Measurements from ENCODE around the gene NKPD1.

DNA sequence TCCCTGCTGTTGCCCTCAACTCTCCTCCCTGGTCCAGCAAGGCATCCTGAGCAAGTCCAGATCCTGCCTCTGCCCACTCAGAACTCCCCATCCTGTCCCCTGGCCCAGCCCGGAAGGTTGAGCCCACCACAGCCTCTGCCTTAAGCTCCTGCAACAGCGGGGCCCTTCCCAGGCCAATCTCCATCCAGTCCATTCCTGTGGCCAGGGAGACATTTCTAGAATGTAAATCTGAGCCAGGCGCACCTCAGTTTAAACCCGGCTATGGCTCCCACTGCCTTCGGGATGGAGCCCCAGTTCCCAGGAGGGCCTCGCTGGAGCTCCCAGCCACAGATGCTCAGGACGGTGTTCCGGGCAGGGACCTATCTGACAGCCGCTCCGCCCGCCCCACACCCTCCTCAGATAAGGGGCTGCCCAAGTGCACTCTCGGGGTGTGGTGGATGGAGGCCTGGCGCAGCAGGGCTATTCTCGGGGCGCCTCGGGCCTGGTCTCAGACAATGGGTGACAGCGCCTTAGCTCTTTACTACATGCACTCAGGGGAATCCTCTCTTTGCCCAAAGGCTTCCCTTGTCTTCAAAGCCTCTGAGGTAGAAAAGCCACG, 11.9 kb upstream of the NKPD1 start:
- TF ChIP-seq, protein P1, sequence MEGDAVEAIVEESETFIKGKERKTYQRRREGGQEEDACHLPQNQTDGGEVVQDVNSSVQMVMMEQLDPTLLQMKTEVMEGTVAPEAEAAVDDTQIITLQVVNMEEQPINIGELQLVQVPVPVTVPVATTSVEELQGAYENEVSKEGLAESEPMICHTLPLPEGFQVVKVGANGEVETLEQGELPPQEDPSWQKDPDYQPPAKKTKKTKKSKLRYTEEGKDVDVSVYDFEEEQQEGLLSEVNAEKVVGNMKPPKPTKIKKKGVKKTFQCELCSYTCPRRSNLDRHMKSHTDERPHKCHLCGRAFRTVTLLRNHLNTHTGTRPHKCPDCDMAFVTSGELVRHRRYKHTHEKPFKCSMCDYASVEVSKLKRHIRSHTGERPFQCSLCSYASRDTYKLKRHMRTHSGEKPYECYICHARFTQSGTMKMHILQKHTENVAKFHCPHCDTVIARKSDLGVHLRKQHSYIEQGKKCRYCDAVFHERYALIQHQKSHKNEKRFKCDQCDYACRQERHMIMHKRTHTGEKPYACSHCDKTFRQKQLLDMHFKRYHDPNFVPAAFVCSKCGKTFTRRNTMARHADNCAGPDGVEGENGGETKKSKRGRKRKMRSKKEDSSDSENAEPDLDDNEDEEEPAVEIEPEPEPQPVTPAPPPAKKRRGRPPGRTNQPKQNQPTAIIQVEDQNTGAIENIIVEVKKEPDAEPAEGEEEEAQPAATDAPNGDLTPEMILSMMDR (IDR thresholded peaks at IDR 0.05), result no peak
- no peak for TF ChIP-seq EZH2 (IDR thresholded peaks at IDR 0.05; ENCODE audit: borderline replicate concordance, insufficient read depth, low read depth, low read length, poor library complexity, severe bottlenecking)

All from B cell (primary cell).